Colonic mucosa (tissue), 4 donors: ENCODE results near the gene ANK3. TPM values are rescaled to one million over a fixed set of nuclear protein-coding genes. Genes with fewer than 3 reads are reported as not detected.

Experiments
- DNase-seq: peaks from one replicate; pipeline ENCODE4 v3.0.0-alpha.2; 2020
- H3K27ac ChIP-seq: fragments of 200-600 bp; one replicate; pipeline ENCODE4 v1.8.0; 2021
- H3K27me3 ChIP-seq: fragments of 200-600 bp; one replicate; pipeline ENCODE4 v1.8.0; 2021
- H3K36me3 ChIP-seq: fragments of 200-600 bp; one replicate; pipeline ENCODE4 v1.8.0; 2021
- H3K4me1 ChIP-seq: fragments of 200-600 bp; one replicate; pipeline ENCODE4 v1.8.0; 2021; ENCODE audit warnings: mild to moderate bottlenecking
- H3K4me3 ChIP-seq: fragments of 200-600 bp; one replicate; pipeline ENCODE4 v1.8.0; 2021
- H3K9ac ChIP-seq, 2 donors: one replicate each; pipeline ENCODE4 v1.7.0; 2013; ENCODE audit warnings: control low read depth in 2 of 2, low read depth in 2 of 2, low read length in 2 of 2
- H3K9me3 ChIP-seq: fragments of 200-600 bp; one replicate; pipeline ENCODE4 v1.8.0; 2021
- CTCF ChIP-seq: fragments of 200-600 bp; IDR thresholded peaks from one replicate; pipeline ENCODE4 v1.8.0; 2022; ENCODE audit warnings: antibody characterized with exemption, mild to moderate bottlenecking
- intact Hi-C: fragments of 100-400 bp; cut with DNase I; formaldehyde crosslinking; loops from one replicate; pipeline ENCODE4 v1.14.1; 2022
- total RNA-seq, 2 donors: library from RNA; stranded (reverse); fragmentation: NEBNext Ultra II Directional in 1 of 2; extraction: Animal tissue kit (Norgen Biotek cat#: 25700) in 1 of 2; gene quantifications; one replicate each; pipeline ENCODE4 v1.2.1, GENCODE V29; 2021
- donor health status: healthy.
- donor health status: DM: no; HTN: no; CAD: no.
- donor health status: DM: no; HTN: no; CAD: no.

The ANK3 gene
- total RNA-seq, 2 donors from 2014 or later, result 34.6 to 82.8 TPM

- TF ChIP-seq CTCF, result no peak
- H3K4me3 ChIP-seq, result no peak overlapping the region
- no peaks in the 10 kb centered on the region for H3K4me1 ChIP-seq
- intact Hi-C loops, result no loop called here
- no peak for DNase-seq
- no peaks in the 10 kb centered on the region for H3K36me3 ChIP-seq
- no peaks in the 10 kb centered on the region for H3K27me3 ChIP-seq
- H3K9ac ChIP-seq, result no peak overlapping the region
- H3K27ac ChIP-seq, result no peak overlapping the region
- H3K9me3 ChIP-seq, result no peaks in the 10 kb centered on the region
Measured at GRCh38 chr10:60253484-60253883, 136.2 kb downstream of the ANK3 start.

GRCh38 chr10:60252688-60253087, 137.0 kb downstream of the ANK3 start:
- Histone ChIP-seq H3K4me3 (no peak overlapping the region), H3K27ac (no peak overlapping the region), H3K36me3 (no peaks in the 10 kb centered on the region), H3K4me1 (no peaks in the 10 kb centered on the region), H3K9me3 (no peaks in the 10 kb centered on the region), H3K27me3 (no peaks in the 10 kb centered on the region), H3K9ac (no peak overlapping the region)
- intact Hi-C loops, result no loop called here
- no peak for TF ChIP-seq CTCF
- DNase-seq, result no peak

GRCh38 chr10:60246382-60246781, 143.3 kb downstream of the ANK3 start:
- TF ChIP-seq CTCF, result no peak
- intact Hi-C loops, result no loop called here
- no peak overlapping the region for H3K4me3 ChIP-seq
- no peaks in the 10 kb centered on the region for H3K27me3 ChIP-seq
- no peak overlapping the region for H3K27ac ChIP-seq
- no peaks in the 10 kb centered on the region for H3K4me1 ChIP-seq
- H3K9ac ChIP-seq, result no peak overlapping the region
- H3K36me3 ChIP-seq, result no peaks in the 10 kb centered on the region
- no peak for DNase-seq
- H3K9me3 ChIP-seq, result no peaks in the 10 kb centered on the region

- no peak for TF ChIP-seq CTCF
- no peak for DNase-seq
- H3K27ac ChIP-seq, result no peak overlapping the region
- H3K36me3 ChIP-seq, result no peaks in the 10 kb centered on the region
- H3K4me1 ChIP-seq, result no peaks in the 10 kb centered on the region
- H3K9me3 ChIP-seq, result no peaks in the 10 kb centered on the region
- no peak overlapping the region for H3K9ac ChIP-seq
- no peaks in the 10 kb centered on the region for H3K27me3 ChIP-seq
- intact Hi-C loops, result loop anchor here (10.0 kb wide), 1 partner anchor 406 kb away; no protein-coding TSS in a partner anchor
- H3K4me3 ChIP-seq, result no peak overlapping the region
Measured at GRCh38 chr10:60239228-60239627, 150.4 kb downstream of the ANK3 start.

- Histone ChIP-seq H3K4me3 (no peak overlapping the region), H3K36me3 (no peaks in the 10 kb centered on the region), H3K27ac (no peak overlapping the region), H3K4me1 (no peaks in the 10 kb centered on the region), H3K9ac (no peak overlapping the region), H3K27me3 (no peaks in the 10 kb centered on the region), H3K9me3 (no peaks in the 10 kb centered on the region)
- no peak for DNase-seq
- intact Hi-C loops, result loop anchor here (10.0 kb wide), 1 partner anchor 406 kb away; no protein-coding TSS in a partner anchor
- no peak for TF ChIP-seq CTCF
Measured at GRCh38 chr10:60238759-60239100, 150.9 kb downstream of the ANK3 start.
